WERI-Rb-1 (cell line): ENCODE results near the gene PAPPA.

Experiments
- DNase-seq: peaks from one replicate; pipeline ENCODE4 v3.0.0-alpha.2; 2020
- H3K27ac ChIP-seq: fragments of 250-450 bp; sonication (Bioruptor Pico); 2 replicates; pipeline ENCODE4 v1.5.1; 2020; ENCODE audit warnings: mild to moderate bottlenecking, moderate library complexity
- H3K27me3 ChIP-seq: fragments of 250-450 bp; sonication (Bioruptor Pico); 2 replicates; pipeline ENCODE4 v1.5.1; 2021; ENCODE audit warnings: mild to moderate bottlenecking, low read depth, moderate library complexity; ENCODE audit not compliant: insufficient read depth, severe bottlenecking
- H3K36me3 ChIP-seq: fragments of 250-450 bp; sonication (Bioruptor Pico); 2 replicates; pipeline ENCODE4 v1.5.1; 2020; ENCODE audit warnings: mild to moderate bottlenecking, moderate library complexity
- H3K4me3 ChIP-seq: 2 replicates; pipeline ENCODE4 v1.5.1; 2011; ENCODE audit warnings: low read depth, mild to moderate bottlenecking, control low read depth, low read length
- H3K9me3 ChIP-seq: fragments of 250-450 bp; sonication (Bioruptor Pico); 2 replicates; pipeline ENCODE4 v1.5.1; 2021; ENCODE audit warnings: mild to moderate bottlenecking, moderate library complexity; ENCODE audit not compliant: severe bottlenecking
- CTCF ChIP-seq: IDR thresholded peaks from 2 replicates; pipeline ENCODE4 v1.5.1; 2011; ENCODE audit warnings: low read depth, mild to moderate bottlenecking, control low read depth, inconsistent platforms, low read length

PAPPA gene

DNA sequence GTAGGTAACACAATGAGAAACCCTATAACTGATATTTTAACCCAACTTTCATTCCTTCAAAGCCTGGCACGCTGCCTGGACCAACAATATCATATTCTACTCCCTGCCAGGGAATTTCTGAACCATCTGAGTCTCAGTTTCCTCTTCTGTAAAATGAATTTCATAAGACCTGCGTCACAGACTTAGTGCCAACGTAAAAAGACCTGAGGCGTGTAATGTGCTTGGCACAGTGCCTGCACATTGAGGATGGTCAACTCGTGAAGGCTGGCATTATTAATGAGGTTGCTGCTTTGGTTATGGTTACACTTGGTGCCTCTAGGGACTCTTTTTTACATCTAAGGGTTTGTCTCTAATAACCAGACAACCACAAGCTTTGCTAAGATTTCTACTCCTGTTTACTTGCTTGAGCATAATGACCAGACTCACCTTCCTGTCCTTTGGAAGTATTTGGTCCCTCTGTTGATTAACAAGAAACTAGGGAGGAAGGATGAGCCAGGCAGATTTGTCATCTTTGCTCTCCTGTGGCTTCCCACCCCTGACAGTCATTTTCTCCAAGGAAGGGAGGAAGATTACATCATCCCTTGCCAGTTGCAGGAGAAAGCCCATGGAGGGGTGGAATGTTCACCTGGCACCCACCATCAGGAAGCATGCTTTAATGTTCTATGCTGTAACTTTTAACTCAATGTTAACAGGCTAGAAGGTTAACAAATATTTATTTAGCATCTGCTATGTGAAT, 79.0 kb downstream of the PAPPA start:
- Histone ChIP-seq H3K9me3 (no peaks in the 10 kb centered on the region), H3K4me3 (no peak overlapping the region), H3K27ac (no peak overlapping the region), H3K36me3 (no peaks in the 10 kb centered on the region), H3K27me3 (no peaks in the 10 kb centered on the region)
- TF ChIP-seq CTCF = no peak
- DNase-seq = no peak

DNA sequence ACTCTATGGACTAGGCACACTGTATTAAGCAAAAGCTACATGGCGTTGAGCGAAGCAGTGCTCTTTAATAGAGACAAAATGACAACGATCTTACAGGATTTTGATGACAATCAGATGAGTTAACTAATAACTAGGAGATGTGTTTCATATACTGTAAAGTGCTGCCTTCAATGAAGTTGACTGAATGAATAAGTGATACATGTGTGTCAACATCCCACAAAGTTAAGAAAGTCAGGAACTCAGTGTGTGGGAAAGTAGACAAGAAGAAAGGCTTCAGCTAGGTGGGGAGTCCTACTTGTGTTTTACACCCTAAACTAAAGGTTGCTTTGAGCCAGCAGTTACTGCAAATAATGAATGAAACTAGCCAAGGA, 79.6 kb downstream of the PAPPA start:
- TF ChIP-seq CTCF = no peak
- H3K27me3 ChIP-seq = no peaks in the 10 kb centered on the region
- no peaks in the 10 kb centered on the region for H3K36me3 ChIP-seq
- H3K27ac ChIP-seq = no peak overlapping the region
- H3K9me3 ChIP-seq = no peaks in the 10 kb centered on the region
- no peak for DNase-seq
- H3K4me3 ChIP-seq = no peak overlapping the region

GRCh38 chr9:116234081-116234480, 80.5 kb downstream of the PAPPA start:
- DNase-seq = no peak
- Histone ChIP-seq H3K4me3 (no peak overlapping the region), H3K36me3 (no peaks in the 10 kb centered on the region), H3K27me3 (no peaks in the 10 kb centered on the region), H3K9me3 (no peaks in the 10 kb centered on the region), H3K27ac (no peak overlapping the region)
- no peak for TF ChIP-seq CTCF

DNA sequence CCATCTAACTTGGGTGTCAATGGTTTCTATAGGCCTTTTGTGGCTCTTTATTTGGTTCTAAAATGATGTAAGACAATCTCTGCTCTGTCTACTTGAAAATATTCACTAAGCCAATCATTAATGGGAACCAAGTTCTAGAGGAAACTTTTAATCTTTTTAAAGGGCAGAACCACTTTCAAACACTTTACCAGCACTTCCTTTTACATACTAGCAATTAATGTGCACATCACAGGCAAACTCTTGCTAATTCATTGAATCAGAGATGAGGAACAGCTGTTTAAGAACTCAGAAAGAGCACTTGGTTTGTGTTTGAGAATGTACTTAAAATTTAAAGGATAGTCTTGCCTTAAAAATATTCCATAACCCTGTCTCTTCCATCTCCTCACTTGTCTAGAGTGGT, 83.4 kb downstream of the PAPPA start:
- TF ChIP-seq CTCF = no peak
- Histone ChIP-seq H3K36me3 (no peaks in the 10 kb centered on the region), H3K27ac (no peak overlapping the region), H3K27me3 (no peaks in the 10 kb centered on the region), H3K4me3 (no peak overlapping the region), H3K9me3 (no peaks in the 10 kb centered on the region)
- no peak for DNase-seq

DNA sequence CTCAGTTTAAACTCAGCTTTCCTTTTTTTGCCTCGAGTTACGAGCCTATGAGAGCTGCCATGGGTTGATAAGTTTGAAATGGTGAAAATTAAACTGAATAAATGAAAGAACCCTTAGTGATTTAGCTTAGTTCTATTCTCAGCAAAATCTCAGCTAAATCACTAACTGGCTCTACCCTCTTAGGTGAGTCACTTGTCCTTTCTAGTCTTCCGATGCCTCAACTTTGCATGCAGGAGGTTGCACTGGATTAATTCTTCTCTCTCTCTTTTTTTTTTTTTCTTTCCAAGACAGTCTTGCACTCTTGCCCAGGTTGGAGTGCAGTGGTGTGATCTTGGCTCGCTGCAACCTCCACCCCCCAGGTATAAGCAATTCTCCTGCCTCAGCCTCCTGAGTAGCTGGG, 83.9 kb downstream of the PAPPA start:
- no peak for TF ChIP-seq CTCF
- no peak for DNase-seq
- Histone ChIP-seq H3K9me3 (no peaks in the 10 kb centered on the region), H3K36me3 (no peaks in the 10 kb centered on the region), H3K27ac (no peak overlapping the region), H3K4me3 (no peak overlapping the region), H3K27me3 (no peaks in the 10 kb centered on the region)

GRCh38 chr9:116238225-116238624, 84.6 kb downstream of the PAPPA start:
- H3K9me3 ChIP-seq = no peaks in the 10 kb centered on the region
- TF ChIP-seq CTCF = no peak
- no peak overlapping the region for H3K27ac ChIP-seq
- H3K27me3 ChIP-seq = no peaks in the 10 kb centered on the region
- DNase-seq = no peak
- no peaks in the 10 kb centered on the region for H3K36me3 ChIP-seq
- no peak overlapping the region for H3K4me3 ChIP-seq
